Karpas-422 (cell line): Measurements from ENCODE around the gene KCNJ4. TPM values are rescaled to one million over a fixed set of nuclear protein-coding genes. Genes with fewer than 3 reads are reported as not detected.
A peak's percentile ranks its signal among the peaks of the same experiment; 100 is the strongest.
"Not testable (repeated sequence)": the region's sequence is repeated elsewhere in the genome, so short reads cannot be mapped to it uniquely, and the experiment has no call there.

Experiments
- DNase-seq: peaks from one replicate; pipeline ENCODE4 v3.0.0-alpha.2; 2015
- H2AFZ ChIP-seq: fragments of 200-600 bp; sonication (generic); 2 replicates; pipeline ENCODE4 v1.6.1; 2014; ENCODE audit warnings: antibody characterized with exemption, low read length, mixed read lengths
- H3K27ac ChIP-seq: fragments of 200-600 bp; sonication (generic); 2 replicates; pipeline ENCODE4 v1.5.1; 2014; ENCODE audit warnings: mild to moderate bottlenecking, low read length, moderate library complexity
- H3K27me3 ChIP-seq: fragments of 200-600 bp; sonication (generic); 2 replicates; pipeline ENCODE4 v1.6.1; 2014; ENCODE audit warnings: low read length, mixed read lengths
- H3K36me3 ChIP-seq: fragments of 200-600 bp; sonication (generic); 2 replicates; pipeline ENCODE4 v1.6.1; 2014; ENCODE audit warnings: low read length, mixed read lengths; ENCODE audit not compliant: insufficient read depth
- H3K4me1 ChIP-seq: fragments of 200-600 bp; sonication (generic); 2 replicates; pipeline ENCODE4 v1.6.1; 2014; ENCODE audit warnings: mild to moderate bottlenecking, low read length, mixed read lengths
- H3K4me2 ChIP-seq: fragments of 200-600 bp; sonication (generic); 2 replicates; pipeline ENCODE4 v1.6.1; 2014; ENCODE audit warnings: low read length, low read depth, mild to moderate bottlenecking; ENCODE audit not compliant: poor library complexity, severe bottlenecking
- H3K4me3 ChIP-seq: fragments of 200-600 bp; sonication (generic); 2 replicates; pipeline ENCODE4 v1.5.1; 2014; ENCODE audit warnings: mild to moderate bottlenecking, antibody characterized with exemption, low read length, mixed read lengths
- H3K79me2 ChIP-seq: fragments of 200-600 bp; sonication (generic); 2 replicates; pipeline ENCODE4 v1.6.1; 2014; ENCODE audit warnings: mild to moderate bottlenecking, low read length, mixed read lengths
- H3K9ac ChIP-seq: fragments of 200-600 bp; sonication (generic); 2 replicates; pipeline ENCODE4 v1.6.0; 2014; ENCODE audit warnings: low read length
- H3K9me2 ChIP-seq: fragments of 200-600 bp; sonication (generic), shearing (Covaris generic); replicated peaks from 2 replicates; pipeline ENCODE4 v1.6.0; 2014; ENCODE audit warnings: mild to moderate bottlenecking, low read length, moderate library complexity; ENCODE audit not compliant: insufficient read depth
- H3K9me3 ChIP-seq: fragments of 300-700, 200-600 bp; sonication (generic); 2 replicates; pipeline ENCODE4 v1.6.1; 2014; ENCODE audit warnings: low read length, mixed read lengths
- H4K20me1 ChIP-seq: fragments of 200-600 bp; sonication (generic); 2 replicates; pipeline ENCODE4 v1.6.1; 2014; ENCODE audit warnings: mild to moderate bottlenecking, antibody characterized with exemption, low read length, low read depth; ENCODE audit not compliant: insufficient read depth
- total RNA-seq: library from RNA; depleted of rRNA; stranded (reverse); fragments of >200 nt; shearing (Covaris generic); gene quantifications from 2 replicates; pipeline ENCODE4 v1.2.3, GENCODE V29; 2014; ENCODE audit warnings: low replicate concordance; rRNA removed

The KCNJ4 gene
- total RNA-seq, 1 experiment from 2014 or later = not detected

DNA sequence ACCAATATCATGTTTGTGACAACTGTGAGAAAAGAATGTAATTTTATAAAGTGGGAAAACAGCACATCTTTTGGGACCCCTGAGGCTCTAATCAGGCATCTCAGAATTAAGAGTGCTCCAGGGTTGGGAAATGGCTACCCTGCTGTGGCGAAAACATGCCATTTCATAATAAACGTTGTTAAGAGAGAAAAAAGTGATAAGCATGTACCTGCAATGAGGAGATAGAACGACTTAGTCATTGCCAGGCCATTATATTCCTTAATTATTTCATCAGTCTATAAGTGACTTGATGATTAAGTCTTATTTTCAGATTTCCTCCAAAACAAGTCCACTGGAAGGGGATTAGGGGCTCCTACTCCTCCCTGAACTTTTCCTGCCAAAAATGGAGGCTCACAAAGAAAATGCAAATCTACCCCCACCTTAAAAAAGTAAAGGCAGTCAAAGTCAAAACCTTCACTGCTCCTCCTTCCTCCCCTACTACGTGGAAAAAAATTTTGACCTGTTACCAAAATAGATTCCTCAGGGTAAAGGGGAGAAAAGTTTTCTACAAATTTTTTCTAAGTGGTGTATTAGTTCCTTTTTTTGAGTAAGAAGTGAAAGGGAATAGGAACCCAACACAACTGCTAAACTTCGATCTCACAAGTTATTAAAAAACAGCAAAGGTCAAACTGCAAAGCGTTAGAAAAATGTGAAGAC lies 59.9 kb downstream of the KCNJ4 start:
- Histone ChIP-seq H3K4me1 (peaks cover 35% of the 10 kb centered on the region), H3K4me2 (peak overlapping the region; percentile 63), H3K4me3 (peak overlapping the region; percentile 52), H3K27ac (0 out of 2 replicates have a peak overlapping the region, but pooled peaks have one; percentile 33), H3K9ac (peak overlapping the region; percentile 27; the same call in 1 of the 2 replicates)
- not testable (repeated sequence) for H4K20me1 ChIP-seq, DNase-seq, H3K36me3 ChIP-seq, H3K9me2 ChIP-seq, H3K79me2 ChIP-seq, H2AFZ ChIP-seq, H3K9me3 ChIP-seq, H3K27me3 ChIP-seq

DNA sequence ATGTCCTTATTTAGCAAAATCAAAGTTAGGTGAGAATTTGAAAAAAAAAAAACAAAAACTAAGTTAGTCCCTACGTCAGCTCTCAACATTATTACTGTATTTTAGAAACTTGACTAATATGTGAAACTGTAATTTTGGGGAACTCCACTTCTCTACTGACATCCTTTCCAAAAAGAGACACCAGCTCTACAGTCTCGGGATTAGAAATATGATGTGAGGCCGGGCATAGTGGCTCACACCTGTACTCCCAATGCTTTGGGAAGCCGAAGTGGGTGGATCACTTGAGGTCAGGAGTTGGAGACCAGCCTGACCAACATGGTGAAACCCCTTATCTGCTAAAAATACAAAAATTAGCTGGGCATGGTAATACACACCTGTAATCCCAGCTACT lies 65.6 kb downstream of the KCNJ4 start:
- not testable (repeated sequence) for H3K9me2 ChIP-seq, H4K20me1 ChIP-seq, DNase-seq, H3K36me3 ChIP-seq, H3K4me3 ChIP-seq, H3K9me3 ChIP-seq, H3K79me2 ChIP-seq, H2AFZ ChIP-seq, H3K9ac ChIP-seq, H3K27me3 ChIP-seq, H3K4me2 ChIP-seq, H3K27ac ChIP-seq
- peaks cover 12% of the 10 kb centered on the region for H3K4me1 ChIP-seq

DNA sequence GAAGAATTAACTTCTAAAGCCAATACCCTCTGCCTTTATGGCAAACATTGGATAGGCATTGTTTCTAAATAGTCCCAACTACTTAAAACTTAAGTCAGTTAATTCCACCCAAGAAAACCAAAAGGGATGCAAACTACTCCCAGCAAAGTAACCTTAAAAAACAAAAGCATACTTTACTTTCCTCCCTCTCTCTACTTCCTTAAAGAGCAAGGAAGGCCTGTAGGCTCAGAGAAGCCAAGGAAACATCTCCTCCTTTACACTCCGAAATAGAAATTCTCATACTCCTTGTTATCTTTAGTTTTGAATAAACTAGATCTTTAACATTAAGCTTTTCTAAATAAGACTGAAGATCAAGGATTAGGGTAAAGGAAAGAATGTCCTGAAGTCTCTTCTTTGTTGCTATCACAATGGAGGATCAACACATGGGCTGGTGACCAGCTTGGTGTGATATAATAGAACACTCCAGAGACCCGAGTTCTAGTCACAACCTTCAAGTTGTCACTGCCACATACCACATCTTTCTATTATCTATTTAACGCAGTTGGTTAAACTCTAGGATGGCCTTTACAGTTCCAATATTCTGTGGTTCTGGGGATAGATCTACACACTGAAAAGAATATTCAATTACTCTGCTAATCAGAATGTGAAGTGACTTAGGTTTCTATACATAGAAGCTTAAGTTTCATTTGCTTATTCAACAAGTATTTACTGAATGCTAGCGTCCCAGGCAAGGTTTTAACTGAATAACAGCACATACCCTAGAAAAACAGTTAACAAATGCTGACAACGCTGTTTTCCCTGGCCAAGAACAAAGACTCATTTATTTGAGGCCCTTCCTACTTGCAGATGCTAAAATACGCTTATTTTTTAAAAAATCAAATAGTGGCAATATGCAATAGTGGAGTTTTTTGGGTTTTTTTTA lies 66.2 kb downstream of the KCNJ4 start:
- not testable (repeated sequence) for DNase-seq, H3K4me2 ChIP-seq, H3K9ac ChIP-seq, H2AFZ ChIP-seq, H3K27ac ChIP-seq, H3K4me1 ChIP-seq, H3K36me3 ChIP-seq, H3K9me2 ChIP-seq, H4K20me1 ChIP-seq, H3K9me3 ChIP-seq, H3K4me3 ChIP-seq, H3K79me2 ChIP-seq, H3K27me3 ChIP-seq

DNA sequence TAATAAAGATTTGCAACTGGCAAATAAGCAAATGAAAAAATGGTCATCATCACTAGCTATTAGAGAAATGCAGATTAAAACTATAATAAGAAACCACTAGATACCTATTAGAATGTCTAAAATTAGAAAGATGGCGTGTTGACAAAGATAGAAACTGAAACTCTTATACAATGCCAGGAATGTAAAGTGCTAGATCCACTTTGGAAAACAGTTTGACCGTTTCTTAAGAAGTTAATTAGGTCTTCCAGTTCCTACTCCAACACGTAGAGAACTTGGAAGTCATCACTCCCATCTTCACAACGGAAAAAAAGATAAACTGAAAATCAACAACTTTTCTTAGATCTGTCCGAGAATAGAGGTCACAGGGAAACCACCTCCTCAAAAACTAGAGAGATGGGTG lies 68.1 kb downstream of the KCNJ4 start:
- H3K9me2 ChIP-seq, H3K36me3 ChIP-seq, DNase-seq, H3K79me2 ChIP-seq, H3K9ac ChIP-seq, H3K9me3 ChIP-seq, H3K4me2 ChIP-seq, H3K27me3 ChIP-seq, H4K20me1 ChIP-seq, H3K4me3 ChIP-seq, H3K4me1 ChIP-seq, H3K27ac ChIP-seq, H2AFZ ChIP-seq: not testable (repeated sequence)

DNA sequence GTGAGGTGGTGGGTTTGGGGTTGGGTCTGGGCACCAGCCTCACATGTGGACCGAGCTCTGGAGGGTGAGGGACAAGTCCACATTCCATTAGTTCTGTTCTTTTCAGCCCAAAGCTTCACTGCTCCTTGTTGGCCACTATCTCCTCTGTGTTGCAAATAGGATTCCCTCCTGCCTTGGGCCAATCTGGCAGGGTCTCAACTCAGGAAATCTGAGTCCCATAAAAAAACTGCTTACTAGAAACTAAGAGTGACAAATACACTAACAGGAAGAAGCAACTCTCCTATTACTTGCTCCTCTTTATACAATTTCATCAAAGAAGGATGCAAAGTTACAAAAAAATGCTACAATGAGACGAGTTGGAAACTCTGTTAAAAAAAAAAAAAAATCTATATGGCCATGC lies 71.6 kb downstream of the KCNJ4 start:
- Histone ChIP-seq H3K9ac (no peak overlapping the region), H2AFZ (no peak overlapping the region), H3K27me3 (no peaks in the 10 kb centered on the region), H3K4me3 (no peak overlapping the region), H3K79me2 (no peaks in the 10 kb centered on the region), H3K4me2 (no peak overlapping the region), H3K9me2 (no peaks in the 10 kb centered on the region), H3K27ac (no peak overlapping the region), H3K4me1 (peaks cover 4% of the 10 kb centered on the region), H3K36me3 (no peaks in the 10 kb centered on the region), H4K20me1 (0 out of 2 replicates have a peak, but pooled peaks cover 5% of the 10 kb centered on the region), H3K9me3 (no peaks in the 10 kb centered on the region)
- DNase-seq = no peak

DNA sequence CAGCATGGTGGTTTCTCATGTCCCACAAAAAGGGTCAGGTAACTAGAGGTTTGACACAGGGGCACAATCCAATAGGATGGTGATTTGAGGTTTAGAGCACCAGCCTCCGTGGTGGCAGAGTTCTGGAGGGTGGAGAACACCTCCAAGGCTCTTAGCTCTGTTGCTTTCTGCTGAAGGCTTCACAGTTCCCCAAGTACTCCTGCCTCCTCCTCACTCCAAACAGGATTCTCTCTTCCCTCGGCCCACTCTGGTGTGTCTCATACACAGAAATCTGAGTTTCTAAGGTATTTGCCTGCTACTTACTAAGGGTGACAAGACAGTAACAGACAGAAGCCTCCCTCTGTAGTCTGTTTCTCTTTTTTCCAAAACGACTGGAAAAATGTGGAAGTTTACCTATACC lies 73.6 kb downstream of the KCNJ4 start:
- H3K36me3 ChIP-seq, H4K20me1 ChIP-seq, H2AFZ ChIP-seq, H3K79me2 ChIP-seq, H3K9ac ChIP-seq, H3K27me3 ChIP-seq, H3K4me1 ChIP-seq, H3K9me2 ChIP-seq, H3K27ac ChIP-seq, H3K4me2 ChIP-seq, DNase-seq, H3K9me3 ChIP-seq, H3K4me3 ChIP-seq: not testable (repeated sequence)

Other genes starting within 250 kb of the KCNJ4 start
- gene TMEM184B, start 182.2 kb downstream of the KCNJ4 start, total RNA-seq = 5.1 and 7.4 TPM in 2 replicates
- 193 and 213 TPM in 2 replicates for gene CSNK1E, start 137.8 kb downstream of the KCNJ4 start, total RNA-seq
- gene KDELR3, start 12.9 kb upstream of the KCNJ4 start, total RNA-seq = not detected in 2 replicates
- gene DDX17, start 51.1 kb upstream of the KCNJ4 start, total RNA-seq = 465 and 736 TPM in 2 replicates
- 3.8 and 26.0 TPM in 2 replicates for gene DMC1, start 115.0 kb upstream of the KCNJ4 start, total RNA-seq
- gene FAM227A, start 201.2 kb upstream of the KCNJ4 start, total RNA-seq = 3.7 and 14.4 TPM in 2 replicates
- 11.1 and 13.2 TPM in 2 replicates for gene CBY1, start 201.4 kb upstream of the KCNJ4 start, total RNA-seq
- 57.8 and 74.1 TPM in 2 replicates for gene TOMM22, start 226.8 kb upstream of the KCNJ4 start, total RNA-seq
- 50.5 and 64.1 TPM in 2 replicates for gene JOSD1, start 245.7 kb upstream of the KCNJ4 start, total RNA-seq